ENCODE data around the gene KRT86.
"Not testable (repeated sequence)": the region's sequence is repeated elsewhere in the genome, so short reads cannot be mapped to it uniquely, and the experiment has no call there.

The KRT86 gene

DNA sequence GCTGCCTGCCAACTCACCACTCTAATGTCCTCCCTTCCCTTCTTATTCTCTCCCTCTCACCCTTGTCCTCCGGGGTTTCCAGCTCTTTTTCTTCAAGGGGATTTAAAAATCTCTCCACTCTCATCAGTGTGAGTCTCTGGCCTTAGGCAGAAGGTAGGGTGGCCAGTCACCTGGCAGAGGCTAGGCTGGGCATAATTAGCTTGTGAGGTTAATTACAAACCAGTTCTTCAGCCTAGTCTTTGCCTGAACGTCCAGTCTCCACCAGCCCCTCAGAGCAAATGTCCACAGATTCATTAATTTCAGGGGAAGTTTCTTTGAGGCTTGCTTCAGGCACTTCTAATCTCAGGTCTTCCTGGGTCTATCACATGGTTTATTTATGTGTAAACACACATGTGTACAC is 34.7 kb upstream of the KRT86 start:
- no peak for DNase-seq (ENCODE audit: low read depth)
- no peak overlapping the region for H3K4me3 ChIP-seq (ENCODE audit: low read length)
- no peak for TF ChIP-seq CTCF (conservative IDR thresholded peaks at IDR 0.05; ENCODE audit: low read length)

- DNase-seq (ENCODE audit: low read depth); H3K4me3 ChIP-seq (ENCODE audit: low read length): not testable (repeated sequence)
Measured at GRCh38 chr12:52240247-52240646, 34.2 kb upstream of the KRT86 start.

DNA sequence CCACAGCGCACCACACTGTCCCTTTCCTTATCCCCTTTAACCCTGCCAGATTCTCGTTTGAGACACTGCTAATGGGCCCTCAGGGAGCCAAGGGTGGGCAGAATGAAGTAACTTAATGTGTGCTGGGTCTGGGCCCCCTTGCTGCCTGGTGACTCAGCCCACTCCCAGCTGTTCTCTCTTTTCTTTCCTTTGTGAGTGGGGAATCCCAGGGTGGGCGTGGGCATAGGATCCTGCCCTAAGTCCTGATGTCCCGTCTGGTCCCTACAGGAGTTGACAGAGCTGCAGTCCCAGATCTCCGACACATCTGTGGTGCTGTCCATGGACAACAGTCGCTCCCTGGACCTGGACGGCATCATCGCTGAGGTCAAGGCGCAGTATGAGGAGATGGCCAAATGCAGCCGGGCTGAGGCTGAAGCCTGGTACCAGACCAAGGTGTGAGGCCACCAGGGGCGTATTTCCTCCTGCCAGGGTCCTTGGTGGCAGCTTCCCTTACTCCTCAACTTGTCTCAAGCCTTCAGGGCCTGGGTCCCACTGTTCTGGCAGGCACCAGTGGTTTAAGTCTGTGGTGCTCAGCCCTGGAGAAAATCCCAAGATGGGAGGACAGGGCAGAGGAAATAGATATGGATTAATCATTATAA is 33.1 kb upstream of the KRT86 start:
- no peak for DNase-seq (ENCODE audit: low read depth)
- H3K4me3 ChIP-seq (ENCODE audit: low read length): no peak overlapping the region
- no peak for TF ChIP-seq CTCF (conservative IDR thresholded peaks at IDR 0.05; ENCODE audit: low read length)

DNA sequence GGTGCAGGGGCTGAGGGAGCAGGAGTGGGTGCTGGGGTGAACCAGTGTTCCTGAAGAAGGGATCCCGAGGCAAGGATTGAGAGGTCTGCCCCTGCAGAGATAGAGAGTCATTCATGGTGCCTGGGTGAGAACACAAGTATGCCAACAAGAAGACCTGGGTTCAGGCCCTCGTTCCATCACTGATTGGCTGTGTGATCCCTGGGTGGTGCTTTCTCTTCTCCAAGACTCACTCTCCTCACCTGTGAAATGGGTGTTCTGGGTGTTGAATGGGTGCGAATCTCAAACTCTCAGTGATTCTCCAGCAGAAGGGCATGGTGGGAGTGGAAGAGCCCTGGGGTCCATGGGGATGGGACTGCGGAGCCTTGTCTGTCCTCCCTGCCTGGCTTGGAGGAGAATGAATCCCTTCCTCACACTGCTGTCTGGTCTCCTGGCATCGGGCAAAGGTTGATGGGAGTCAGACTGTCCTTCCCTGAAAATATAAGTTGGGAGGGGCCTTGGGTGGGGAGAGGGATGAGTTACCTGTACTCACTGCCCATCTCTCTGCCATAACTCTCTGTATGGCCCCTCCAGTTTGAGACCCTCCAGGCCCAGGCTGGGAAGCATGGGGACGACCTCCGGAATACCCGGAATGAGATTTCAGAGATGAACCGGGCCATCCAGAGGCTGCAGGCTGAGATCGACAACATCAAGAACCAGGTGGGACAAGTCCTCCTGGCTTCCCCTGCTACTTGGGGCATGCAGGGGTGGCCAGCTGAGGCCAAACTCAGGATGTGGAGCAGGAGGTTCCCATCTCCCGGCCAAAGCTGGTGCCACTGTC is 31.8 kb upstream of the KRT86 start:
- DNase-seq (ENCODE audit: low read depth): no peak

DNA sequence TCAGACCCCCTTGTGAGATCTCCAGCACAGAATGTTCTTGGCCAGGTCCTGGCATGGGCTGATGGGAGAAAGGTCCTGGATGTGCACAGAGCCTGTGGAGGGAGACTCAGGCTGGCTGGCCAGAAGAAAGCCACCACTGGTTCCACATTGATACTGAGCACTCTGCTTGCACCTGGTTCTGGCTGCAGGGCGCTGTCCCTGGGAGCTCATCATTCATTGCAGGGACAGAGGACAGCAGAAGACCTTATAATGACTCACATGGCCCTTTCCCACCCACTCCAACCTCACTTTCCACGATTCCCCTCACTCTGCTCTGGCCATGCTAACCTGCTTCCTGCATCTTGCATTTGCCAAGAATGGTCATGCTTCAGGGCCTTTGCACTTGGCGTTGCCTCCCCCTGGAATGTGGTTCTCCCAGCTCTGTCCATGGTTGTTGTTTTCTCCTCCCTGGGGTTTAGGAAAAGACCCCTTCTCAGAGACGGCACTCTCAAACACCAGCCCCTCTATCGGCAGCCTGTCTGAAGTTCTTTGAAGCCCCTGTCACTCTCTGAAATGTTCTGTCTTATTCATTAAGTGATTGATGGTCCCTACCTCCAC is 31.1 kb upstream of the KRT86 start:
- DNase-seq (ENCODE audit: low read depth): no peak
- TF ChIP-seq CTCF (conservative IDR thresholded peaks at IDR 0.05; ENCODE audit: low read length): no peak
- H3K4me3 ChIP-seq (ENCODE audit: low read length): no peak overlapping the region

More for the DNA sequence above, 31.8 kb upstream of the KRT86 start:
- H3K4me3 ChIP-seq (ENCODE audit: low read length): no peak overlapping the region
- TF ChIP-seq CTCF (conservative IDR thresholded peaks at IDR 0.05; ENCODE audit: low read length): no peak

- H3K4me3 ChIP-seq (ENCODE audit: low read length): no peak overlapping the region
- TF ChIP-seq CTCF (conservative IDR thresholded peaks at IDR 0.05; ENCODE audit: low read length): no peak
- DNase-seq (ENCODE audit: low read depth): peak; percentile 92
Measured at GRCh38 chr12:52243856-52244614, 30.4 kb upstream of the KRT86 start.

DNA sequence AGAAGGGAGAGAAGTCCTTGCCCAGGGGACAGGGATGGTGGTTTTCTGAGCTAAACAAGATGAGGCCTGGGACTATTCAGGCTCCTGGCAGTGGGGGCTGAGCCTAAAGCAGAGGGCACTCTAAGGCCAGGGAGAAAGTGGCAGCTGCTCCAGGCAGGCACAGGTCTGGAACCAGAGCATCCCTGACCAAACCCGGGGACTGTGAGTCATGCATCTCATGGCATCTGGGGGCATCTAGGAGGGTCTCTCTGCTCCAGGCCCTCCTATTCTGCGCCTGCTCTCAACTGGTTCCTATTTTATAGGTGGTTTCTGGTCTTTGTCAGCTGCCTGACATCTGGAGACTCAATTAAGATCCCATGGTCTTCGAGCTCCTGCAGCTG is 29.8 kb upstream of the KRT86 start:
- no peak overlapping the region for H3K4me3 ChIP-seq (ENCODE audit: low read length)
- TF ChIP-seq CTCF (conservative IDR thresholded peaks at IDR 0.05; ENCODE audit: low read length): no peak
- no peak for DNase-seq (ENCODE audit: low read depth)

All from AG10803 (cell line).